ENCODE results near the gene TBC1D22A. TPM values are rescaled to one million over a fixed set of nuclear protein-coding genes. Genes with fewer than 3 reads are reported as not detected.

TBC1D22A gene
- total and polyA plus RNA-seq, 9 of the 15 experiments (the other 6 are each of a cell fraction or from before 2014, with no cell fraction given) = 0.20 to 11.5 (median 5.2) TPM

- TF ChIP-seq ID3 (CRISPR knock-in tag; IDR thresholded peaks at IDR 0.05) (no peak), ID3 (tag; IDR thresholded peaks at IDR 0.05) (no peak), THAP12 (CRISPR knock-in tag; IDR thresholded peaks at IDR 0.05) (no peak)
Measured at GRCh38 chr22:46721501-46722085, 40.9 kb upstream of the TBC1D22A start (continued).

- H3K4me1 ChIP-seq (replicated peaks in 1 of 2; ENCODE audit: control insufficient read depth in 2 of 2, insufficient read depth in 2 of 2, low read length in 2 of 2) = peaks cover 0 to 12% of the 10 kb centered on the region in 2 experiments; a peak in 2 of 5 replicates
- no peak overlapping the region for H3K4me3 ChIP-seq
- H3K9me1 ChIP-seq (ENCODE audit: control insufficient read depth, insufficient read depth, low read length) = no peaks in the 10 kb centered on the region
- H3K9ac ChIP-seq (ENCODE audit: insufficient read depth in 1 of 2, low read depth in 2 of 2, low read length in 2 of 2) = no peak overlapping the region
- no peaks in the 10 kb centered on the region for H4K20me1 ChIP-seq (replicated peaks; ENCODE audit: control insufficient read depth, insufficient read depth, low read length)
- peaks cover 9% of the 10 kb centered on the region; the same call in 1 of the 3 replicates for H3K36me3 ChIP-seq (ENCODE audit: control insufficient read depth, insufficient read depth, low read length)
- ChIA-PET CTCF (ENCODE audit: low intra/inter-chr PET ratio) (no interaction called here), POLR2A (interaction anchor here (0.7 kb wide), 1 partner anchor 17 kb away, joined by 3 read pairs; no protein-coding TSS in a partner anchor)
- WGBS (ENCODE audit: insufficient coverage, low coverage, missing lambda C conversion rate) = 88% methylated on average over 6 of the region's 9 CpGs
- H3K4me2 ChIP-seq (ENCODE audit: insufficient read depth, low read length) = no peak overlapping the region
- no peaks in the 10 kb centered on the region for H3K79me2 ChIP-seq (ENCODE audit: control insufficient read depth, insufficient read depth, low read length)
- BruUV-seq (replicated peaks) = no TSS peak
- intact Hi-C loops (cut with micrococcal nuclease) (no loop called here), in situ Hi-C loops (cut with MboI) (no loop called here)
- H3K27me3 ChIP-seq (ENCODE audit: control insufficient read depth in 2 of 2, insufficient read depth in 2 of 2, low read length in 2 of 2) = no peaks in the 10 kb centered on the region
- H3K9me3 ChIP-seq (replicated peaks; ENCODE audit: control insufficient read depth, insufficient read depth, low read depth, low read length) = no peaks in the 10 kb centered on the region
- no peak for FAIRE-seq
- H2AFZ ChIP-seq (ENCODE audit: low read depth, low read length) = no peak overlapping the region
- DNase-seq (ENCODE audit: extremely low read depth in 1 of 4, low spot score in 3 of 4) = no peak
- TF ChIP-seq YY1 (IDR thresholded peaks at IDR 0.05; ENCODE audit: borderline replicate concordance in 1 of 3, control insufficient read depth in 1 of 3, extremely low read depth in 1 of 3, insufficient read depth in 3 of 3, insufficient read length in 1 of 3, insufficient replicate concordance in 2 of 3, low read depth in 1 of 3, low read length in 2 of 3) = no peak
- no peak for TF ChIP-seq PHF8 (IDR thresholded peaks at IDR 0.05; ENCODE audit: borderline replicate concordance, low read length)
- TF ChIP-seq ZNF518B (CRISPR knock-in tag; IDR thresholded peaks at IDR 0.05) = no peak
- no peak for TF ChIP-seq ESRRB (CRISPR knock-in tag; IDR thresholded peaks at IDR 0.05; ENCODE audit: borderline replicate concordance)
- TF ChIP-seq ZNF780A (CRISPR knock-in tag; IDR thresholded peaks at IDR 0.05) = no peak
- ATAC-seq = no peak
- no peak overlapping the region for H3K27ac ChIP-seq (ENCODE audit: extremely low read depth, low read depth, low read length)
Measured at GRCh38 chr22:46723882-46724281, 38.6 kb upstream of the TBC1D22A start.

All from K562 (cell line).